Endothelial cell (in vitro differentiated cells): ENCODE results near the gene KRABD2.
"Not testable (repeated sequence)": the region's sequence is repeated elsewhere in the genome, so short reads cannot be mapped to it uniquely, and the experiment has no call there.

Experiments
- DNase-seq: peaks from one replicate; pipeline ENCODE4 v3.0.0; 2021; ENCODE audit warnings: low spot score
- H3K27ac Mint-ChIP-seq: one replicate; pipeline ENCODE4 v1.8.0; 2021; ENCODE audit warnings: mixed read lengths, inconsistent platforms; ENCODE audit not compliant: unreplicated experiment
- H3K27me3 Mint-ChIP-seq: one replicate; pipeline ENCODE4 v1.8.0; 2021; ENCODE audit warnings: mild to moderate bottlenecking, moderate library complexity, mixed read lengths, inconsistent platforms; ENCODE audit not compliant: unreplicated experiment
- H3K36me3 Mint-ChIP-seq: one replicate; pipeline ENCODE4 v1.8.0; 2021; ENCODE audit warnings: mild to moderate bottlenecking, low read depth, mixed read lengths, inconsistent platforms; ENCODE audit not compliant: unreplicated experiment
- H3K4me1 Mint-ChIP-seq: one replicate; pipeline ENCODE4 v1.8.0; 2021; ENCODE audit warnings: mild to moderate bottlenecking, mixed read lengths, inconsistent platforms; ENCODE audit not compliant: unreplicated experiment
- H3K4me3 Mint-ChIP-seq: one replicate; pipeline ENCODE4 v1.8.0; 2021; ENCODE audit warnings: mild to moderate bottlenecking, mixed read lengths, inconsistent platforms; ENCODE audit not compliant: unreplicated experiment
- H3K9me3 Mint-ChIP-seq: one replicate; pipeline ENCODE4 v1.8.0; 2021; ENCODE audit warnings: mixed read lengths, inconsistent platforms; ENCODE audit not compliant: unreplicated experiment
- TF ChIP-seq, protein P1 (sequence below): fragments of 200-600 bp; sonication (generic); IDR thresholded peaks from one replicate; pipeline ENCODE4 v1.5.0; 2021; ENCODE audit warnings: antibody characterized with exemption; ENCODE audit not compliant: unreplicated experiment

Gene KRABD2

GRCh38 chr17:8402921-8403536, 26.5 kb upstream of the KRABD2 start:
- Mint-ChIP-seq H3K4me1 (no peaks in the 10 kb centered on the region), H3K27ac (no peak overlapping the region), H3K4me3 (no peak overlapping the region), H3K9me3 (no peaks in the 10 kb centered on the region), H3K27me3 (peaks cover 4% of the 10 kb centered on the region), H3K36me3 (no peaks in the 10 kb centered on the region)
- TF ChIP-seq, protein P1, sequence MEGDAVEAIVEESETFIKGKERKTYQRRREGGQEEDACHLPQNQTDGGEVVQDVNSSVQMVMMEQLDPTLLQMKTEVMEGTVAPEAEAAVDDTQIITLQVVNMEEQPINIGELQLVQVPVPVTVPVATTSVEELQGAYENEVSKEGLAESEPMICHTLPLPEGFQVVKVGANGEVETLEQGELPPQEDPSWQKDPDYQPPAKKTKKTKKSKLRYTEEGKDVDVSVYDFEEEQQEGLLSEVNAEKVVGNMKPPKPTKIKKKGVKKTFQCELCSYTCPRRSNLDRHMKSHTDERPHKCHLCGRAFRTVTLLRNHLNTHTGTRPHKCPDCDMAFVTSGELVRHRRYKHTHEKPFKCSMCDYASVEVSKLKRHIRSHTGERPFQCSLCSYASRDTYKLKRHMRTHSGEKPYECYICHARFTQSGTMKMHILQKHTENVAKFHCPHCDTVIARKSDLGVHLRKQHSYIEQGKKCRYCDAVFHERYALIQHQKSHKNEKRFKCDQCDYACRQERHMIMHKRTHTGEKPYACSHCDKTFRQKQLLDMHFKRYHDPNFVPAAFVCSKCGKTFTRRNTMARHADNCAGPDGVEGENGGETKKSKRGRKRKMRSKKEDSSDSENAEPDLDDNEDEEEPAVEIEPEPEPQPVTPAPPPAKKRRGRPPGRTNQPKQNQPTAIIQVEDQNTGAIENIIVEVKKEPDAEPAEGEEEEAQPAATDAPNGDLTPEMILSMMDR: no peak
- DNase-seq: no peak

DNA sequence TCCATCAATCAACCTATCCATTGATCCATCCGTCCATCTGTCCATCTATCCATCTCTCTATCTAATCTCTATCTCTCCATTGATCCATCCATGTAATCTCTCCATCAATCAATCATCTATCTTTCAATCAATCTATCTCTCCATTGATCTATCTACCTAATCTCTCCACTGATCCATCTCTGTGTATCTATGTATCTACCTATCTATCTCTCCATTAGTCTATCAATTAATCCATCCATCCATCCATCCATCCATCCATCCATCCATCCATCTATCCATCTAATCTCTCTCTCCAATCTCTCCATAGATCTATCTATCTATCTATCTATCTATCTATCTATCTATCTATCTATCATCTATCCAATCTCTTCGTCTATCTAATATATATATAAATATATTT, 24.6 kb upstream of the KRABD2 start:
- no peaks in the 10 kb centered on the region for H3K9me3 Mint-ChIP-seq
- peaks cover 1% of the 10 kb centered on the region for H3K27me3 Mint-ChIP-seq
- no peak overlapping the region for H3K4me3 Mint-ChIP-seq
- no peaks in the 10 kb centered on the region for H3K36me3 Mint-ChIP-seq
- H3K27ac Mint-ChIP-seq: no peak overlapping the region
- DNase-seq: no peak
- H3K4me1 Mint-ChIP-seq: no peaks in the 10 kb centered on the region
- TF ChIP-seq, protein P1: no peak

GRCh38 chr17:8398980-8399379, 22.5 kb upstream of the KRABD2 start:
- no peaks in the 10 kb centered on the region for H3K9me3 Mint-ChIP-seq
- DNase-seq: no peak
- no peaks in the 10 kb centered on the region for H3K36me3 Mint-ChIP-seq
- peaks cover 2% of the 10 kb centered on the region for H3K4me1 Mint-ChIP-seq
- TF ChIP-seq, protein P1: no peak
- H3K27ac Mint-ChIP-seq: no peak overlapping the region
- H3K4me3 Mint-ChIP-seq: no peak overlapping the region
- peaks cover 1% of the 10 kb centered on the region for H3K27me3 Mint-ChIP-seq

DNA sequence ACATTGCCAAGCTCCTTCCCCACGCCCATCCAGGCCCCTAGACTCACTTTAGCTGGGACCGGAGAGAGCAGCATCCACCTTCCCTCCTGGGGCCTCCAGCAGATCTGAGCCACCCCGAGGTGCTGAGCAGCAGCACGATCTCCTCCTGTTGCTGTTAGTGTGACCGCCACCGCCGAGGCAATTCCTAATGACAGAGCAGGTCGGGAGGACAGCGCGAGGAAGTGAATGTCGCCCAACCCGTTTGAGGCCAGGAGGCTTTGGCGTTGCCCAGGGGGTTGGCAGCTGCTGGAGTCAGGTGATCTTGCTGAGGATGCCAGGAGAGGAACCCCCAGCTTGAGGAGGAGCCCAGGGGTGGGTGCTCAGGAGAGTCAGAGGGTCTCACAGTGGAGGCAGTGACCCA, 21.1 kb upstream of the KRABD2 start, which contains the start of gene RNF222:
RNF222 (minus strand) TSS at position 192 of the 400 bp plus-strand sequence. CDS start 4,366 bp downstream, outside the sequence.
- H3K27me3 Mint-ChIP-seq: no peaks in the 10 kb centered on the region
- H3K4me3 Mint-ChIP-seq: no peak within 1 kb of the TSS

GRCh38 chr17:8394497-8394896, 18.0 kb upstream of the KRABD2 start:
- not testable (repeated sequence) for H3K36me3 Mint-ChIP-seq, H3K9me3 Mint-ChIP-seq, H3K27ac Mint-ChIP-seq, H3K27me3 Mint-ChIP-seq, DNase-seq, H3K4me3 Mint-ChIP-seq, H3K4me1 Mint-ChIP-seq

More for the DNA sequence above, 21.1 kb upstream of the KRABD2 start, which contains the start of gene RNF222:
- Mint-ChIP-seq H3K27ac (peak within 1 kb of the TSS; percentile 33), H3K4me1 (peaks cover 8% of the 10 kb centered on the region), H3K36me3 (no peaks in the 10 kb centered on the region), H3K9me3 (no peaks in the 10 kb centered on the region)
- TF ChIP-seq, protein P1: no peak
- DNase-seq: no peak
